ENCODE data around the gene USP38.
"Not testable (repeated sequence)": the region's sequence is repeated elsewhere in the genome, so short reads cannot be mapped to it uniquely, and the experiment has no call there.

GRCh38 chr4:143237195-143237594, 52.5 kb downstream of the USP38 start:
- TF ChIP-seq CTCF (conservative IDR thresholded peaks at IDR 0.05 in 1 of 2, IDR thresholded peaks at IDR 0.05 in 1 of 2; ENCODE audit: low read depth in 1 of 2, low read length in 2 of 2); EZH2 (IDR thresholded peaks at IDR 0.05; ENCODE audit: low read length, missing control alignments): not testable (repeated sequence)
